Measurements from ENCODE around the gene AFF4. TPM values are rescaled to one million over a fixed set of nuclear protein-coding genes. Genes with fewer than 3 reads are reported as not detected.

AFF4 gene
- total RNA-seq, 4 donors from 2014 or later: 47.6 to 109 (median 72.6) TPM

- TF ChIP-seq CTCF (IDR thresholded peaks at IDR 0.05) (no peak), POLR2A (IDR thresholded peaks at IDR 0.05) (no peak)
- DNase-seq: no peak
- Histone ChIP-seq H3K27ac (no peak overlapping the region), H3K27me3 (no peaks in the 10 kb centered on the region), H3K4me3 (no peak overlapping the region), H3K36me3 (peaks cover 0 to 93% (median 0%) of the 10 kb centered on the region in 3 donors), H3K4me1 (no peaks in the 10 kb centered on the region), H3K9me3 (no peaks in the 10 kb centered on the region)
These were observed 73.9 kb downstream of the AFF4 start for GRCh38 chr5:132889501-132889900.

GRCh38 chr5:132887283-132887682, 76.2 kb downstream of the AFF4 start:
- Histone ChIP-seq H3K27me3 (no peaks in the 10 kb centered on the region), H3K36me3 (peaks cover 0 to 88% (median 0%) of the 10 kb centered on the region in 3 donors), H3K27ac (no peak overlapping the region), H3K4me3 (no peak overlapping the region), H3K4me1 (no peaks in the 10 kb centered on the region), H3K9me3 (no peaks in the 10 kb centered on the region)
- TF ChIP-seq CTCF (IDR thresholded peaks at IDR 0.05) (no peak), POLR2A (IDR thresholded peaks at IDR 0.05) (no peak)
- no peak for DNase-seq

- Histone ChIP-seq H3K9me3 (no peaks in the 10 kb centered on the region), H3K36me3 (peaks cover 0 to 91% (median 0%) of the 10 kb centered on the region in 3 donors), H3K27ac (no peak overlapping the region), H3K27me3 (no peaks in the 10 kb centered on the region), H3K4me3 (no peak overlapping the region), H3K4me1 (no peaks in the 10 kb centered on the region)
- TF ChIP-seq POLR2A (IDR thresholded peaks at IDR 0.05) (no peak), CTCF (IDR thresholded peaks at IDR 0.05) (no peak)
- no peak for DNase-seq
These were observed 77.2 kb downstream of the AFF4 start for GRCh38 chr5:132886064-132886823.

- no peak overlapping the region for H3K27ac ChIP-seq
- TF ChIP-seq POLR2A (IDR thresholded peaks at IDR 0.05): no peak
- no peak for TF ChIP-seq CTCF (IDR thresholded peaks at IDR 0.05)
- no peaks in the 10 kb centered on the region for H3K27me3 ChIP-seq
- peaks cover 0 to 94% (median 0%) of the 10 kb centered on the region in 3 donors for H3K36me3 ChIP-seq
- H3K4me3 ChIP-seq: no peak overlapping the region
- no peaks in the 10 kb centered on the region for H3K9me3 ChIP-seq
- H3K4me1 ChIP-seq: no peaks in the 10 kb centered on the region
- no peak for DNase-seq
These were observed 78.9 kb downstream of the AFF4 start for GRCh38 chr5:132884548-132884947.

- Histone ChIP-seq H3K9me3 (no peaks in the 10 kb centered on the region), H3K27me3 (no peaks in the 10 kb centered on the region), H3K27ac (no peak overlapping the region), H3K36me3 (peaks cover 0 to 88% (median 0%) of the 10 kb centered on the region in 3 donors), H3K4me3 (no peak overlapping the region), H3K4me1 (no peaks in the 10 kb centered on the region)
- TF ChIP-seq POLR2A (IDR thresholded peaks at IDR 0.05) (no peak), CTCF (IDR thresholded peaks at IDR 0.05) (peak; percentile 16 to 86 (median 68))
- peak in 2 of 3 donors; percentile 31 to 79 for DNase-seq
These were observed 80.1 kb downstream of the AFF4 start for GRCh38 chr5:132883261-132883834.

All from Peyer's patch (tissue), 4 donors.